KMS-11 (cell line): ENCODE results near the gene CPEB4.

Experiments
- H2AFZ ChIP-seq: fragments of 200-600 bp; sonication (generic); 2 replicates; pipeline ENCODE4 v1.6.1; 2016; ENCODE audit warnings: antibody characterized with exemption, mixed run types, low read depth
- H3K27ac ChIP-seq: fragments of 200-600 bp; sonication (generic); 2 replicates; pipeline ENCODE4 v1.6.1; 2016; ENCODE audit warnings: mild to moderate bottlenecking, mixed run types
- H3K27me3 ChIP-seq: fragments of 200-600 bp; sonication (generic); 2 replicates; pipeline ENCODE4 v1.6.1; 2017; ENCODE audit warnings: mild to moderate bottlenecking, low read depth, mixed run types, moderate library complexity; ENCODE audit not compliant: insufficient read depth
- H3K36me3 ChIP-seq: fragments of 200-600 bp; sonication (generic); 2 replicates; pipeline ENCODE4 v1.6.1; 2017; ENCODE audit warnings: mild to moderate bottlenecking, mixed run types; ENCODE audit not compliant: insufficient read depth
- H3K4me1 ChIP-seq: fragments of 200-600 bp; sonication (generic); 2 replicates; pipeline ENCODE4 v1.6.1; 2016; ENCODE audit warnings: mild to moderate bottlenecking, low read depth, mixed run types; ENCODE audit not compliant: poor library complexity, severe bottlenecking
- H3K4me2 ChIP-seq: fragments of 200-600 bp; sonication (generic); 2 replicates; pipeline ENCODE4 v1.7.0; 2016; ENCODE audit warnings: mild to moderate bottlenecking, mixed run types
- H3K4me3 ChIP-seq: fragments of 200-600 bp; sonication (generic); IDR thresholded peaks from 2 replicates; pipeline ENCODE4 v1.6.1; 2017; ENCODE audit warnings: low read depth, low read length, mixed read lengths; ENCODE audit not compliant: insufficient read depth
- H3K79me2 ChIP-seq: fragments of 200-600 bp; sonication (generic); 2 replicates; pipeline ENCODE4 v1.6.1; 2016; ENCODE audit warnings: low read depth, mixed run types; ENCODE audit not compliant: insufficient read depth
- H3K9ac ChIP-seq: fragments of 200-600 bp; sonication (generic); 2 replicates; pipeline ENCODE4 v1.6.1; 2016; ENCODE audit warnings: mild to moderate bottlenecking, mixed run types
- H4K20me1 ChIP-seq: fragments of 200-600 bp; sonication (generic); 2 replicates; pipeline ENCODE4 v1.6.1; 2016; ENCODE audit warnings: mild to moderate bottlenecking, mixed run types; ENCODE audit not compliant: insufficient read depth
- TF ChIP-seq, protein P1 (sequence below): fragments of 200-600 bp; sonication (generic); conservative IDR thresholded peaks from 2 replicates; pipeline ENCODE4 v1.6.1; 2017; ENCODE audit warnings: low read depth, mild to moderate bottlenecking, antibody characterized with exemption, low read length, moderate library complexity, mixed read lengths

The CPEB4 gene

DNA sequence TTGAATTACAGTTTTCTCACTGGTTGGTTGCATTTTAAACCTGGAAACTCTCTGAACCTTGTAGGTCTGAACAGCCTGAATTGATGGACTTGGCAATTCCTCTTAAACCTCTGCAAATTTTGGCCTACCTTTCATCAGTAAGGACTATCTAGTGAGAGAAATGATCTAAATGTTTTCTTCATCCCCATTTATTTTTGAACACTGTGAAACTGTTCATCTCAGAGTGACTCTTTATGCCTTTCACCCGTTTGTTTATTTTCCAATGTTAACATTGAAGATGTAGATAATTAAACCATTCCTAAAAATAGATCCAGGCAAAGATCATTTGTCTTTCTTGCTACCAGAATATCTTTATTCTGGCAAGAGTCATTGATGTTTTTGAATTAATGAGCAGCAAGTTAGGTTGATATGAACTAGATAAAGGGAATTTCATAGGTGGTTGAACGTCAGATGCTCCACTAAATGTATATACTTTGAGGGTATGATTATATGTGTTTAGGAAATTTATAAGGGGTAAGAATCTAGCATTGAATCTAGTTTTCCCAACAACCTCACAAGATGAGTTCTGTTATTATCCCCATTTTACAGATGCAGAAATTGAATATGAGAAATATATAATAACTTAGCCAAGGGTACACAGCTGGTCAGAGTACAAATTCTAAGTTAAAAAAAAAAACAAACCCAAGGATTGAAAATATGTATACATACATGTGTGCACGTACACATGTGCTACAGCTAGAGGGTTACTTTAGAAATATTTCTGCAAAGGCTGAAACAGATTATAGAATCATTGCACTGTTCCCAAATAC is 3.4 kb downstream of the CPEB4 start:
- Histone ChIP-seq H3K36me3 (no peaks in the 10 kb centered on the region), H3K79me2 (peaks cover 80% of the 10 kb centered on the region), H3K9ac (peak overlapping the region; percentile 66), H3K4me3 (no peak overlapping the region), H4K20me1 (no peaks in the 10 kb centered on the region), H3K27ac (peak overlapping the region; percentile 71), H3K4me2 (peak overlapping the region; percentile 92), H2AFZ (no peak overlapping the region), H3K27me3 (no peaks in the 10 kb centered on the region), H3K4me1 (peaks cover 30% of the 10 kb centered on the region)
- TF ChIP-seq, protein P1, sequence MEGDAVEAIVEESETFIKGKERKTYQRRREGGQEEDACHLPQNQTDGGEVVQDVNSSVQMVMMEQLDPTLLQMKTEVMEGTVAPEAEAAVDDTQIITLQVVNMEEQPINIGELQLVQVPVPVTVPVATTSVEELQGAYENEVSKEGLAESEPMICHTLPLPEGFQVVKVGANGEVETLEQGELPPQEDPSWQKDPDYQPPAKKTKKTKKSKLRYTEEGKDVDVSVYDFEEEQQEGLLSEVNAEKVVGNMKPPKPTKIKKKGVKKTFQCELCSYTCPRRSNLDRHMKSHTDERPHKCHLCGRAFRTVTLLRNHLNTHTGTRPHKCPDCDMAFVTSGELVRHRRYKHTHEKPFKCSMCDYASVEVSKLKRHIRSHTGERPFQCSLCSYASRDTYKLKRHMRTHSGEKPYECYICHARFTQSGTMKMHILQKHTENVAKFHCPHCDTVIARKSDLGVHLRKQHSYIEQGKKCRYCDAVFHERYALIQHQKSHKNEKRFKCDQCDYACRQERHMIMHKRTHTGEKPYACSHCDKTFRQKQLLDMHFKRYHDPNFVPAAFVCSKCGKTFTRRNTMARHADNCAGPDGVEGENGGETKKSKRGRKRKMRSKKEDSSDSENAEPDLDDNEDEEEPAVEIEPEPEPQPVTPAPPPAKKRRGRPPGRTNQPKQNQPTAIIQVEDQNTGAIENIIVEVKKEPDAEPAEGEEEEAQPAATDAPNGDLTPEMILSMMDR = no peak

DNA sequence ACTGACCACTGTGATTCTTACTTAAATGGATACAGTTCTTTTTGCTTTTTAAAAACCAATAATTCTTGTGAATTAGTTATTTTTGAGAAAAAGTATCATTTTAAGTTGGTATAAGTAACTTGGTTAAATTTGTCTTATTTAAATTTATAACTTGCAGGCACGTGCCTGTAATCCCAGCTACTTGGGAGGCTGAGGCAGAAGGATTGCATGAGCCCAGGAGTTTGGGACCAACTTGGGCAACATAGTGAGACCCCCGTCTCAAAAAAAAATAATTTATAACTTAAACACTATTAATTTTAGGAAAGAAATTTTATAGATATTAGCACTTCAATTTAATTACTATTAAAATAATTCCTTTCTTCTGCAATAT is 5.0 kb downstream of the CPEB4 start:
- Histone ChIP-seq H3K27me3 (no peaks in the 10 kb centered on the region), H3K79me2 (peaks cover 96% of the 10 kb centered on the region), H3K27ac (peak overlapping the region; percentile 71), H3K4me3 (no peak overlapping the region), H3K4me2 (peak overlapping the region; percentile 92; the same call in 1 of the 2 replicates), H3K36me3 (no peaks in the 10 kb centered on the region), H3K9ac (peak overlapping the region; percentile 66; the same call in 1 of the 2 replicates), H2AFZ (no peak overlapping the region), H4K20me1 (no peaks in the 10 kb centered on the region), H3K4me1 (peaks cover 35% of the 10 kb centered on the region)
- TF ChIP-seq, protein P1 = no peak

DNA sequence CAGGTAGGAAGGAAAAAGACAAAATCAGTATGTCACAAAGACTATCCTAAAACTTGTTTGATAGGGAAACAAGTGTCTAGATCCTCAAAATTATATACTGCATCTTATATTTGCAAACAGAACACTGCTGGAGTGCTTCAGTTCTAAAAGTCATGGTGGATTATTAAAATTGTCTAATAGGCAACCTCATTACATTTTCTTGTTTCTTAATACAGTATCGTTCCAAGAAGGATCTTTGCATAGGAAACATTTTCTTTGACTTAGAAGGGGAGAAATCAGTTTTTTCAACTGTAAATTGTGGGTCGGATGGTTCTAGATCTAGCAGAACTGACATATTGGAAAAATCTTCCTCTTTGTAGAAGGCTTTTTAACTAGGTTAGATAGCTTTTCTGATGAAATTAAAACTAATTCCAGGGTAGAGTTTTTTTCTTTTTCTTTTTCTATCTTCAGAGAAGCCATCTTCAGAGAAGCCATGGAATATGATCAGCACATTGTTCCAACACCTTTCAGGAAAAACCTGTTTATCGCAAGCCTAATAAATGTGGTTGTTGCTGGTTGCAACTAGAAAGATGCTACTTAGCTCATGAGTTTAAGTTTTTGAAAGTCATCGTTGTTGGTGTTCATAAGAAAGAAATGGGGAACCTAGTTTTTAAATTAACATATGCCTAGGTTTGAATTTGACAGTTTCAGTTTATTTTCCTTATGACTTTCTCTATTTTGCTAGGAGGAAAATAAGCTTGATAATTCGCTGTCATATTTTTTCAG is 7.4 kb downstream of the CPEB4 start:
- H3K4me3 ChIP-seq = no peak overlapping the region
- H2AFZ ChIP-seq = no peak overlapping the region
- peak overlapping the region; percentile 71; the same call in 1 of the 2 replicates for H3K27ac ChIP-seq
- 0 out of 2 replicates have a peak overlapping the region, but pooled peaks have one; percentile 66 for H3K9ac ChIP-seq
- H3K36me3 ChIP-seq = no peaks in the 10 kb centered on the region
- H3K79me2 ChIP-seq = peaks cover 99% of the 10 kb centered on the region
- peaks cover 51% of the 10 kb centered on the region for H3K4me1 ChIP-seq
- H3K4me2 ChIP-seq = peak overlapping the region; percentile 92
- TF ChIP-seq, protein P1 = no peak
- H4K20me1 ChIP-seq = no peaks in the 10 kb centered on the region
- H3K27me3 ChIP-seq = no peaks in the 10 kb centered on the region

DNA sequence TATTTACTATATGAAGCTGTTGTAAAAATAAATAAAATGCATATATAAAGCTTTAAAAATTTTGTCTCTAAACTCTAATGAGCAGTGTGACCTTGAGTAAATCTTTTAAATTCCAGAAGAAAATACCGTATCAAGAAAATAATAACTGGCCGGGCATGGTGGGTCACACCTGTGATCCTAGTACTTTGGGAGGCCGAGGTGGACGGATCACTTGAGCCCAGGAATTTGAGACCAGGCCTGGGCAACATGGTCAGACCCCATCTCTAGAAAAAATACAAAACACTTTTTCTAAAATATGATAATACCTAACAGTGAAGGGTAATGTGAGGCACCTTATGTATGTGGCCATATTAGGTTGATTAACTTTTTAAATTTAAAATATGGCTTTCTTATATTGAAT is 8.5 kb downstream of the CPEB4 start:
- H3K27me3 ChIP-seq = no peaks in the 10 kb centered on the region
- H2AFZ ChIP-seq = no peak overlapping the region
- H3K79me2 ChIP-seq = peaks cover 99% of the 10 kb centered on the region
- H3K27ac ChIP-seq = no peak overlapping the region
- no peak overlapping the region for H3K4me3 ChIP-seq
- H3K4me1 ChIP-seq = peaks cover 61% of the 10 kb centered on the region
- no peak overlapping the region for H3K9ac ChIP-seq
- H4K20me1 ChIP-seq = no peaks in the 10 kb centered on the region
- H3K4me2 ChIP-seq = peak overlapping the region; percentile 92; the same call in 1 of the 2 replicates
- H3K36me3 ChIP-seq = no peaks in the 10 kb centered on the region
- TF ChIP-seq, protein P1 = no peak
